Adrenal gland (tissue), 5 donors: ENCODE measurements around the gene TOR1AIP1.
"Not testable (repeated sequence)": the region's sequence is repeated elsewhere in the genome, so short reads cannot be mapped to it uniquely, and the experiment has no call there.

Source experiments
- POLR2A ChIP-seq, 2 donors: fragments of 450-650 bp; IDR thresholded peaks; one replicate each; pipeline ENCODE4 v1.6.1; 2017; ENCODE audit warnings: antibody characterized with exemption in 2 of 2, mild to moderate bottlenecking in 2 of 2, moderate library complexity in 1 of 2
- TF ChIP-seq, protein P1 (sequence below), 6 experiments: fragments of 450-650 bp in 4 of 6; fragments of 200-600 bp in 2 of 6; sonication (generic) in 1 of 6; IDR thresholded peaks; 1 replicate in 5 of 6; 2 replicates in 1 of 6; pipeline versions ENCODE4 v1.5.1 to v1.8.0; 2016 to 2021; ENCODE audit warnings: antibody characterized with exemption in 6 of 6, mild to moderate bottlenecking in 2 of 6, moderate library complexity in 1 of 6
- donor health status: DM: no; HTN: no; CAD: no.

DNA sequence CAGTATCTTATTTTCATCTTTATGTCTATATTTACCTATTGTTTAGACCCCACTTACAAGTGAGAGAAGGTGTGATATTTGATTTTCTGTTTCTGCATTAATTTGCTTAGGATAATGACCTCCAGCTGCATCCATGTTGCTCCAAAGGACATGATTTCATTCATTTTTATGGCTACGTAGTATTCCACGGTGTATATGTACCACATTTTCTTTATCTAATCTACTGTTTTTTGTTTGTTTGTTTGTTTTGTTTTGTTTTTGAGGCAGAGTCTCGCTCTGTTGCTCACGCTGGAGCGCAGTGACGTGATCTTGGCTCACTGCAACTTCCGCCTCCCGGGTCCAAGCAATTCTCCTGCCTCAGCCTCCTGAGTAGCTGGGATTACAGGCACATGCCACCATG lies 80.1 kb downstream of the TOR1AIP1 start:
- TF ChIP-seq, protein P1, sequence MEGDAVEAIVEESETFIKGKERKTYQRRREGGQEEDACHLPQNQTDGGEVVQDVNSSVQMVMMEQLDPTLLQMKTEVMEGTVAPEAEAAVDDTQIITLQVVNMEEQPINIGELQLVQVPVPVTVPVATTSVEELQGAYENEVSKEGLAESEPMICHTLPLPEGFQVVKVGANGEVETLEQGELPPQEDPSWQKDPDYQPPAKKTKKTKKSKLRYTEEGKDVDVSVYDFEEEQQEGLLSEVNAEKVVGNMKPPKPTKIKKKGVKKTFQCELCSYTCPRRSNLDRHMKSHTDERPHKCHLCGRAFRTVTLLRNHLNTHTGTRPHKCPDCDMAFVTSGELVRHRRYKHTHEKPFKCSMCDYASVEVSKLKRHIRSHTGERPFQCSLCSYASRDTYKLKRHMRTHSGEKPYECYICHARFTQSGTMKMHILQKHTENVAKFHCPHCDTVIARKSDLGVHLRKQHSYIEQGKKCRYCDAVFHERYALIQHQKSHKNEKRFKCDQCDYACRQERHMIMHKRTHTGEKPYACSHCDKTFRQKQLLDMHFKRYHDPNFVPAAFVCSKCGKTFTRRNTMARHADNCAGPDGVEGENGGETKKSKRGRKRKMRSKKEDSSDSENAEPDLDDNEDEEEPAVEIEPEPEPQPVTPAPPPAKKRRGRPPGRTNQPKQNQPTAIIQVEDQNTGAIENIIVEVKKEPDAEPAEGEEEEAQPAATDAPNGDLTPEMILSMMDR (IDR thresholded peaks at IDR 0.05), result not testable (repeated sequence)
- TF ChIP-seq POLR2A (IDR thresholded peaks at IDR 0.05), result not testable (repeated sequence)
